KMS-11 (cell line): ENCODE results near the gene ATG14.

ENCODE experiments used
- H2AFZ ChIP-seq: fragments of 200-600 bp; sonication (generic); 2 replicates; pipeline ENCODE4 v1.6.1; 2016; ENCODE audit warnings: antibody characterized with exemption, mixed run types, low read depth
- H3K27ac ChIP-seq: fragments of 200-600 bp; sonication (generic); 2 replicates; pipeline ENCODE4 v1.6.1; 2016; ENCODE audit warnings: mild to moderate bottlenecking, mixed run types
- H3K27me3 ChIP-seq: fragments of 200-600 bp; sonication (generic); 2 replicates; pipeline ENCODE4 v1.6.1; 2017; ENCODE audit warnings: mild to moderate bottlenecking, low read depth, mixed run types, moderate library complexity; ENCODE audit not compliant: insufficient read depth
- H3K36me3 ChIP-seq: fragments of 200-600 bp; sonication (generic); 2 replicates; pipeline ENCODE4 v1.6.1; 2017; ENCODE audit warnings: mild to moderate bottlenecking, mixed run types; ENCODE audit not compliant: insufficient read depth
- H3K4me1 ChIP-seq: fragments of 200-600 bp; sonication (generic); 2 replicates; pipeline ENCODE4 v1.6.1; 2016; ENCODE audit warnings: mild to moderate bottlenecking, low read depth, mixed run types; ENCODE audit not compliant: poor library complexity, severe bottlenecking
- H3K4me2 ChIP-seq: fragments of 200-600 bp; sonication (generic); 2 replicates; pipeline ENCODE4 v1.7.0; 2016; ENCODE audit warnings: mild to moderate bottlenecking, mixed run types
- H3K4me3 ChIP-seq: fragments of 200-600 bp; sonication (generic); IDR thresholded peaks from 2 replicates; pipeline ENCODE4 v1.6.1; 2017; ENCODE audit warnings: low read depth, low read length, mixed read lengths; ENCODE audit not compliant: insufficient read depth
- H3K79me2 ChIP-seq: fragments of 200-600 bp; sonication (generic); 2 replicates; pipeline ENCODE4 v1.6.1; 2016; ENCODE audit warnings: low read depth, mixed run types; ENCODE audit not compliant: insufficient read depth
- H3K9ac ChIP-seq: fragments of 200-600 bp; sonication (generic); 2 replicates; pipeline ENCODE4 v1.6.1; 2016; ENCODE audit warnings: mild to moderate bottlenecking, mixed run types
- H4K20me1 ChIP-seq: fragments of 200-600 bp; sonication (generic); 2 replicates; pipeline ENCODE4 v1.6.1; 2016; ENCODE audit warnings: mild to moderate bottlenecking, mixed run types; ENCODE audit not compliant: insufficient read depth
- TF ChIP-seq, protein P1 (sequence below): fragments of 200-600 bp; sonication (generic); conservative IDR thresholded peaks from 2 replicates; pipeline ENCODE4 v1.6.1; 2017; ENCODE audit warnings: low read depth, mild to moderate bottlenecking, antibody characterized with exemption, low read length, moderate library complexity, mixed read lengths

Gene ATG14

DNA sequence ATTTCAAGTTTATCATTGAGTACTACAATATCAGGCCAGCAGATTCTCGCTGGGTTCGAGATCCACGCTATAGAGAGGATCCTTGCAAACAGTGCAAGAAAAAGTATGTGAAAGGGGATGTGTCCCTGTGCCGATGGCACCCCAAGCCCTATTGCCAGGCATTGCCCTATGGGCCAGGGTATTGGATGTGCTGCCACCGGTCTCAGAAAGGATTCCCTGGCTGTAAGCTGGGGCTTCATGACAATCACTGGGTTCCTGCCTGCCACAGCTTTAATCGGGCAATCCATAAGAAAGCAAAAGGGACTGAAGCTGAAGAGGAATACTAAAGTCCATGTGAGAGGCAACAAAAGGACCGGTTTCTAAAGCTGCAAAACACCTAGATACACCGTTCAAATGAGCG, 59.4 kb downstream of the ATG14 start:
- Histone ChIP-seq H3K27me3 (no peaks in the 10 kb centered on the region), H3K4me3 (no peak overlapping the region), H3K27ac (no peak overlapping the region), H2AFZ (no peak overlapping the region), H3K4me1 (no peaks in the 10 kb centered on the region), H3K4me2 (no peak overlapping the region), H4K20me1 (no peaks in the 10 kb centered on the region), H3K9ac (no peak overlapping the region), H3K36me3 (no peaks in the 10 kb centered on the region), H3K79me2 (no peaks in the 10 kb centered on the region)
- TF ChIP-seq, protein P1, sequence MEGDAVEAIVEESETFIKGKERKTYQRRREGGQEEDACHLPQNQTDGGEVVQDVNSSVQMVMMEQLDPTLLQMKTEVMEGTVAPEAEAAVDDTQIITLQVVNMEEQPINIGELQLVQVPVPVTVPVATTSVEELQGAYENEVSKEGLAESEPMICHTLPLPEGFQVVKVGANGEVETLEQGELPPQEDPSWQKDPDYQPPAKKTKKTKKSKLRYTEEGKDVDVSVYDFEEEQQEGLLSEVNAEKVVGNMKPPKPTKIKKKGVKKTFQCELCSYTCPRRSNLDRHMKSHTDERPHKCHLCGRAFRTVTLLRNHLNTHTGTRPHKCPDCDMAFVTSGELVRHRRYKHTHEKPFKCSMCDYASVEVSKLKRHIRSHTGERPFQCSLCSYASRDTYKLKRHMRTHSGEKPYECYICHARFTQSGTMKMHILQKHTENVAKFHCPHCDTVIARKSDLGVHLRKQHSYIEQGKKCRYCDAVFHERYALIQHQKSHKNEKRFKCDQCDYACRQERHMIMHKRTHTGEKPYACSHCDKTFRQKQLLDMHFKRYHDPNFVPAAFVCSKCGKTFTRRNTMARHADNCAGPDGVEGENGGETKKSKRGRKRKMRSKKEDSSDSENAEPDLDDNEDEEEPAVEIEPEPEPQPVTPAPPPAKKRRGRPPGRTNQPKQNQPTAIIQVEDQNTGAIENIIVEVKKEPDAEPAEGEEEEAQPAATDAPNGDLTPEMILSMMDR, result no peak

DNA sequence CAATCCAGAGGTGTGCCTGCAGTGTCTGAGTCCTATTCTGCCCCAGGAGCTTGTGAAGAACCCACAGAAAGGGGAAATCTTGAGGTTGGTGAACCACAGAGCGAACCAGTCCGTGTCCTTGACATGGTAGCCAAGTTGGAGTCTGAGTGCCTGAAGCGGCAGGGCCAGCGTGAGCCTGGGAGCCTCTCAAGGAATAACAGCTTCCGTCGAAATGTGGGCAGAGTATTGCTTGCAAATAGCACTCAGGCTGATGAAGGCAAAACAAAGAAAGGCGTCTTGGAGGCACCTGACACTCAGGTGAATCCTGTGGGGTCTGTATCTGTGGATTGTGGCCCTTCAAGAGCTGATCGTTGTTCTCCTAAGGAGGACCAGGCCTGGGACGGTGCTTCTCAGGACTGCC, 60.5 kb downstream of the ATG14 start:
- no peak overlapping the region for H3K27ac ChIP-seq
- no peak overlapping the region for H3K9ac ChIP-seq
- TF ChIP-seq, protein P1, result no peak
- H3K4me2 ChIP-seq, result no peak overlapping the region
- no peaks in the 10 kb centered on the region for H3K4me1 ChIP-seq
- H2AFZ ChIP-seq, result no peak overlapping the region
- no peaks in the 10 kb centered on the region for H3K79me2 ChIP-seq
- H3K27me3 ChIP-seq, result no peaks in the 10 kb centered on the region
- H4K20me1 ChIP-seq, result no peaks in the 10 kb centered on the region
- H3K4me3 ChIP-seq, result no peak overlapping the region
- no peaks in the 10 kb centered on the region for H3K36me3 ChIP-seq

DNA sequence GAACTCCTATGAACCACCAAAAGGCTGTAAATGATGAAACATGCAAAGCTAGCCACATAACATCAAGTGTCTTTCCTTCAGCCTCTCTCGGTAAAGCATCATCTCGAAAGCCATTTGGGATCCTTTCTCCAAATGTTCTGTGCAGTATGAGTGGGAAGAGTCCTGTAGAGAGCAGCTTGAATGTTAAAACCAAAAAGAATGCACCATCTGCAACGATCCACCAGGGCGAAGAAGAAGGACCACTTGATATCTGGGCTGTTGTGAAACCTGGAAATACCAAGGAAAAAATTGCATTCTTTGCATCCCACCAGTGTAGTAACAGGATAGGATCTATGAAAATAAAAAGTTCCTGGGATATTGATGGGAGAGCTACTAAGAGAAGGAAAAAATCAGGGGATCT, 61.2 kb downstream of the ATG14 start:
- no peaks in the 10 kb centered on the region for H3K79me2 ChIP-seq
- TF ChIP-seq, protein P1, result no peak
- H3K27me3 ChIP-seq, result no peaks in the 10 kb centered on the region
- no peak overlapping the region for H3K9ac ChIP-seq
- H3K4me2 ChIP-seq, result no peak overlapping the region
- no peak overlapping the region for H3K27ac ChIP-seq
- no peaks in the 10 kb centered on the region for H3K36me3 ChIP-seq
- H3K4me1 ChIP-seq, result no peaks in the 10 kb centered on the region
- H3K4me3 ChIP-seq, result no peak overlapping the region
- H4K20me1 ChIP-seq, result no peaks in the 10 kb centered on the region
- H2AFZ ChIP-seq, result no peak overlapping the region

DNA sequence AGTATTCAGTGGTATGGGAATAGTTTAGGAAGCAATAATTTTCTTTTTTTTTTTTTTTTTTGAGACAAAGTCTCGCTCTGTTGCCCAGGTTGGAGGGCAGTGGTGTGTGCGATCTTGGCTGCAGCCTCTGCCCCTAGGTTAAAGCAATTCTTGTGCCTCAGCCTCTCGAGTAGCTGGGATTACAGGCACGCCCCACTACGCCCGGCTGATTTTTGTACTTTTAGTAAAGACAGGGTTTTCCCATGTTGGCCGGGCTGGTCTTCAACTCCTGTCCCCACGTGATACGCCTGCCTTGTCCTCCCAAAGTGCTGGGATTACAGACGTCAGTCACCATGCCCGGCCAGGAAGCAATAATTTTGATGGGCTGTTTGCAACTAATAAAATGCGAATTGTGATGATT, 62.1 kb downstream of the ATG14 start:
- no peaks in the 10 kb centered on the region for H3K79me2 ChIP-seq
- H3K9ac ChIP-seq, result no peak overlapping the region
- no peaks in the 10 kb centered on the region for H4K20me1 ChIP-seq
- no peak overlapping the region for H2AFZ ChIP-seq
- no peaks in the 10 kb centered on the region for H3K27me3 ChIP-seq
- no peak overlapping the region for H3K4me2 ChIP-seq
- no peak overlapping the region for H3K4me3 ChIP-seq
- H3K4me1 ChIP-seq, result no peaks in the 10 kb centered on the region
- TF ChIP-seq, protein P1, result no peak
- no peaks in the 10 kb centered on the region for H3K36me3 ChIP-seq
- no peak overlapping the region for H3K27ac ChIP-seq
